GM19395 (cell line): ENCODE results near the gene COL6A3.
"Not testable (repeated sequence)": the region's sequence is repeated elsewhere in the genome, so short reads cannot be mapped to it uniquely, and the experiment has no call there.

Source experiments
- ATAC-seq: cut with Tn5 transposase; IDR thresholded peaks from one replicate; pipeline ENCODE4 v1.9.1; 2021; ENCODE audit warnings: mild to moderate bottlenecking, moderate library complexity; ENCODE audit not compliant: unreplicated experiment

Gene COL6A3

GRCh38 chr2:237390235-237390634 lies 23.7 kb downstream of the COL6A3 start:
- ATAC-seq = no peak

DNA sequence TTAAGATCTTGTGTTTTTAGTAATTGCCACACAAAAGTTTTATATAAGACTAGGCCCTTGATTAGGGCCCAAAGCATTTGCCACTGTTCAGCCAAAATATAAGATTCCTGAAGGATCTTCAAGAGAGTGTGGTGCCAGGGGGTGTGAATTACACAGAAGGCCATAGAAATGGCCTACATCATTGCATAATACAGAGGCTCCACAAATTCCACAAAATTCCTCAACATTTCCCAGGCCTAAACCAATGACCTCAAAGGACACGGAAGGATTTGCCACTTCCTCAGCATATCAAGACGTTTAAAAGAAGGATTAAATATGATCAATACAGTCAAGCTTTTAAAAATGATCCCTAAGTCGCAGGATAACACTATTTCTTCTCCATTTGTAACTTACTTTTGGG lies 24.1 kb downstream of the COL6A3 start:
- ATAC-seq = no peak

DNA sequence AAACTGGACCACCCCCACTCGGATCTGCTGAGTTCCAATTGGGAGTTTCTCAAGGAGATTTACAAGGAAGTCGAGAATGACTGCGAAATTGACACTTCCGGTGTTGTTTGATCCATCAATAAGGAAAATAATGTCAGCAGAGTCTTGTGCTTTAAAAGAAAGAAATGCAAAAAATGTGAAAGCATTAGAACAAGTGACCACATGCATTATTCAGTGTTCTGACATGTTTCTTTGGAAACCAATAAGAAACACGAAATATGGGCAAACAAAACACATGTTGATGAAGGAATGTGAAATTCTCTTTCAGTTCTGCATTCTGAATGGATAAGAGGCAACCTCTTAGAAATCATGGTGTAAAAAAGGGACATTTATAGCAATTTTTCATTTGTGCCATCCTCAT lies 25.9 kb downstream of the COL6A3 start:
- no peak for ATAC-seq

GRCh38 chr2:237384672-237385020 lies 29.3 kb downstream of the COL6A3 start:
- ATAC-seq = no peak

GRCh38 chr2:237383991-237384671 lies 29.8 kb downstream of the COL6A3 start:
- no peak for ATAC-seq

GRCh38 chr2:237380768-237381167 lies 33.2 kb downstream of the COL6A3 start:
- ATAC-seq = no peak

GRCh38 chr2:237379636-237380035 lies 34.3 kb downstream of the COL6A3 start:
- ATAC-seq = no peak

DNA sequence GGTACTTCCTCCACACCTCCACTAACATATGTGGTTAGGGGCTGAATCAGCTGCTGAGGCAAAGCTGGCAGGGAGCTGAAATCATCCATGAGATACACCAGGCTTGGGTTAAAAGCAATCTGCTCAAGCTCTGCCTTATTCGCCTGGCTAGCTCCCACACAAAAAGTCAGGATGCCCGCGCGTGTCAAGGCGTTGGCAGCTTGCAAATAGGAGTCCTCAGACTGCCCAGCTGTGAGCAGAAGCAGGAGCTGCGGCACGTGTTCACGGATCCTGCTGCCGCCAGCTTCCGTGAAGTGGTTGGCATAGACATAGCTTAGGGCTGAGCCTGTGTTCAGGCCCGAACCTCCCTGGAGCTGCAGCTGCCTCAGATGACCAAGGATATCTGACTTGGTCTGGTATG lies 35.3 kb downstream of the COL6A3 start:
- no peak for ATAC-seq

DNA sequence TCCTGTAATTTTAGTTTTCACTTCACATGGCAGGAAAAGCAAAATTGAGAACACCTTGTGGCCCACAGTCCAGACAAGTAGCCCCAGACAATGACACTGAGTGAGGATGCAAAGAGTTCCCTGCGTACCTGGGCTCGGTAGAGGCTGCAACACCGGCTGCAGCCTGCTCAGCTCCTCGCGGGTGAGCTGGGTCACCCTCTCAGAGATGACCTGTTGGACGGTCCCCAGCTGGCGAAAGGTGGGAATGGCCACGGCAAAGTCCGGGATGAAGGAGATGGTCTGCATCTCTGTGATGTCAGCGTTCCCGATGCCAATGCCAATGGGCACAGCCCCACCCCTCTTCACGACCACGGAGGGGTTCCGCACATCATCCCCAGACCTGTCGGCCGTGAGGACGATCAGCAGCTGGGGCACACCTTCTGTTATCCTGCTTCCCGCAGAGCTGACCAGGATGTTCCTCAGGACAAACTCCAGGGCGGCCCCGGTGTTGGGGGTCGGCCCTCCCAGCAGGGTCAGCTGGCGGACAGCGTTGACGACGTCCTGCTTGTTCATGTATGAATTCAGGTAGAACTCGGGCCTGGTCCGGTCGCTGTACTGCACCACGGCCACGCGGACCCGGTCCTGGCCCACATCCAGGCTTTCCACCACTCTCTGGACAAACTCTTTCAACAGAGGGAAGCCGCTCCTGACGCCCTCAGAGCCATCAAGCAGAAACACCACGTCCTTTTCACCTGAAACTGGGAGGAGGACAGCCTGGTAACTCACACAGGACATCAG lies 39.5 kb downstream of the COL6A3 start:
- no peak for ATAC-seq

- ATAC-seq = no peak
Observed at GRCh38 chr2:237371856-237372255, 42.1 kb downstream of the COL6A3 start.

DNA sequence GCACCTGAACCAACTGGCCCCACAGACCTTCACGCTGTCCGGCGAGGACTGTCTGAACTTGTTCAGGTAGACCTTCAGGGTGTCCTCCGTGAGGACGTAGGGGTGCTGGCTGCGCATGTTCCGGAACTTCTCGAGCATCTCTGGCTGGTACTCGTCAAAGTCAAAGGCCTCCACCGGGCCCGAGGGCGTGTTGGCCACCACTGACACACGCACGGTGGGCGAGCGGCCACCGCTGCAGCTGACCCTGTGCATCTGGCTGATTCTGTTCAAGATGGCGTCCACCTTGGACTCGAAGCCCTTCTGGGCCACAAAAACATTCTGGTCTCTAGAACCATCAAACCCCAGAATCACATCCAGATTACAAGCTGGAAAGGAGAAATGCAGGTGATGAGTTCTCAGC lies 48.3 kb downstream of the COL6A3 start:
- no peak for ATAC-seq

DNA sequence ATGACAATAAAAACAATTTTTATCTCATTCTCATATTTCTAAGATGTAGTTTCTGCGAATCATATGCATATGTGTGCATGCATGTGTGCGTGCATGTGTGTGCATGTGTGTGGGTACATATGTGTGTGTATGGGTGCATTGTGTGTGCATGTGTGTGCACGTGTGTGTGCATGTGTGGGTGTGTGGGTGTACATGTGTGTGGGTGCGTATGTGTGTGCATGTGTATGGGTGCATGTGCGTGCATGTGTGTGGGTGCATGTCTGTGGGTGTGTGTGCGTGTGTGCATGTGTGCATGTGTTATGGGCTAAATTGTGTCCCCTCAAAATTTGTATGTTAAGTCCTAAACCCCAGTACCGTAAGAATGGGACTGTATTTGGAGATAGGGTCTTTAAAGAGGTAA lies 49.3 kb downstream of the COL6A3 start:
- ATAC-seq = no peak

DNA sequence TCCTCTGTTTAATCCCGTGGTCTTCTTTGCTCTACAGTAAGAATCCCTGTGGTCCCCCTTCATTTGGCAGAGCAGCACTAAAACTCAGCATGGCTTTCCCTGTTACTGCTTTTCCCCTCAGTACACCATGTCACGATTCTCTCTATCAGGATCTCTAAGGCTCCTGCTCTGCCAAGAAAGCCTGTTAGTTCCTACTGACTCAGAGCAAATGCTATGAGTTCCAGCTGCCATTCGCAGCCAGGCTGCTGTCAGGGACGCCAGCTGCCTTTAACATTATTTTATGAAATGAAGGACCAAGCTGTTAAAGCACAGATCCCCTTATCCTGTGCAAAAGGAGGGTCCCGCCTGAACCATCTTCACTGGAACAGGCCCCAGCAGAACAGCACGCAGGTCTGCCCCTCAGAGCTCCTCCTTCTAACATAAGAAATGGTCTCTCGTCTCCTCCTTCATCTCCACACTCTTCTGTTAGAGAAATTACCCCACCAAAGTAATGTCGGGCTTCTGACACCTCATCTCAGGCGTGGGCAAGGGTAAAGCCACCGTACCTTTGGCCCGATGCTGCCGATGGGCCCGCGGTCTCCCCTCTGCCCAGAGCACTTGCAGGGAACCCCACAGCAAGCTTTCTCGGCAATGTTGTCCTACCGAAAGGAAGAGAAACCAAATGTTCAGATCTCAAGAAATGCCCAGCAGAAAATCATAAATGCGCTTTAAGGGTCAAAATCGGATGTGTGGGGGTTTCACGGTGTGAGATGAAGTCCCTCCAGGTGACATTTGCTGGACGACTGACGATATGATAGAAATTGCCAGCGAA lies 52.6 kb downstream of the COL6A3 start:
- ATAC-seq = no peak

GRCh38 chr2:237359894-237360780 lies 53.8 kb downstream of the COL6A3 start:
- no peak for ATAC-seq

DNA sequence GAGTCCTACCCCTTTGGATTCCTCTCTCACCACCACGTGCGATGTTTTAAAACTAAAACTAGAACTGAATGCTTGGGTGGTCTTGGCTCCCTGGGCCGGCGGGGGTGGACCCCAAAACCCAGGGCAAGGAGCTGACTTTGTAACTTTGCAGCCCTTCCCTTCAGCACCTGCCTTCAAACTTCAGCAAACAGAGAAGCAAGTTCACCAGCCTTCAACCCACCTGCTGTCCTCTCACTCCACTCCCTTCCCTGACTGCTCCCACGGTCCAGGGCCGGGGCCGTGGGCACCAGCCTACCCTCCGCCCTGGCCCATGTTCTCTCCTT lies 54.5 kb downstream of the COL6A3 start:
- ATAC-seq = no peak

DNA sequence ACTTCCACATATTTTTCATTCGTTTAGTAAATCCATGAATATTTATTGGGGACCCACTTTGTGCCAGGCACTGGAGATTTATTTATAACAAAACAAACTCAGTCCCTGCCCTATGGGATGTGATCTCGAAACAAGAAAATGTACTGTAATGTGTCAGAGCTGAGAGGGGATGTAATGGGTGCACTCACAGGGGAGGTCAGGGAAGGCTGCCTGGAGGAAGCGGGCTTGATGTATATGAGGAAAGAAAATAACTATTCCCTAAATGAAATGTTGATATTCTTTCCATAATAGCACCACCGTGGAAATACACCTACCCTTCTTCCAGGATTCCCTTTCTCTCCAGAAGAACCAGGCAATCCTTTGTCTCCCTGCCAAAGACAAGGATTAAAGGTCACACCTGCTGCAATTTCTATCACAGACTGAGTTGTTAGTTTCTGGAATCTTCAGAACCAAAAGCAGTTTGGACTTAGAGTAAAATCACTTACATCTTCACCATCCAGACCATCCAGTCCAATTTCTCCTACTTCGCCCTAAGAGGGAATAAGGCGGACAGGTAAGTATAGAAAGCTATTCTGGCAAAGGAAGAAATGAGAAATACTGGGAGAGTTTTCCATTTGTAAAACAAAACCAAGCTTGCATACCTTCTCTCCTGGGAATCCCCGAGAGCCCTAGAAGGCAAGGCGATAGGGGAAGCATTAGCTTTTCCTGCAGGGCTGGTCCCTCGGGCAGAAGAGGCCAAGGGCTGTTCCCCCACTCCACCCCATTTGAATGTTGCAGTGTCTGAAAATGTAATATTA lies 55.0 kb downstream of the COL6A3 start:
- no peak for ATAC-seq

- ATAC-seq = no peak
Observed at GRCh38 chr2:237355701-237356100, 58.3 kb downstream of the COL6A3 start.

DNA sequence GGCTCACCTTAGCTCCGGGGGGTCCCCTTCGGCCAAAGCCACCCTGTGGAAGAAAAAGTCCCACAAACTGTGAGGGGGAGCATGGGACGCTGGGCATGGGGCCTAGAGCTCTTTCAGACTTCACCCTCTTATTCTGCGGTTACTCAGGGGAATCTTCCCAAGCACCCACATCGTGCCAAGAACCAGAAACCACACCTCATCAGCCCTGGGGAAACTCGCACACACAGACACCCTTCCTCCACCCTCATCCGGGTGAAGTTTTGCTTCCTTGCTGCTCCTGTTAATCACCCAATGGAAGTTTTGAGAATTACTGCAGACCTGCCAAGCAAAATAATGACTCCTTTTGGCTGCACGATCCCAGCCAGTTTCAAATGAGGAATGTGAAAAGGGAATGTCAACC lies 59.1 kb downstream of the COL6A3 start:
- ATAC-seq = no peak

DNA sequence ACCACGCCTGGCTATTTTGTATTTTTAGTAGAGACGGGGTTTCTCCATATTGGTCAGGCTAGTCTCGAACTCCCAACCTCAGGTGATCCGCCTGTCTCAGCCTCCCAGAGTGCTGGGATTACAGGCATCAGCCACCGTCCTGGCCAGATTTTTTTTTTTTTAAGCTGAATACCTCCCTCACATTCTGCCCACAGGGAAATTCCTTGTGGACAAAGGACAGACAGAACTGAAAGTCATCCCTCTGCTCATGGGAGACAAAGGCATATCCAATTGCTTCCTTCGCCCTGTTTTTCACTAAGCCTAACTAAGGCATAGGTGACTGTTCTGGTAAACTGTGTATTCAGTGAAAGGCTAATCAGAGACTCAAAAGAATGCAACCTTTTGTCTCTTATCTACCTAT lies 59.8 kb downstream of the COL6A3 start:
- ATAC-seq = not testable (repeated sequence)

DNA sequence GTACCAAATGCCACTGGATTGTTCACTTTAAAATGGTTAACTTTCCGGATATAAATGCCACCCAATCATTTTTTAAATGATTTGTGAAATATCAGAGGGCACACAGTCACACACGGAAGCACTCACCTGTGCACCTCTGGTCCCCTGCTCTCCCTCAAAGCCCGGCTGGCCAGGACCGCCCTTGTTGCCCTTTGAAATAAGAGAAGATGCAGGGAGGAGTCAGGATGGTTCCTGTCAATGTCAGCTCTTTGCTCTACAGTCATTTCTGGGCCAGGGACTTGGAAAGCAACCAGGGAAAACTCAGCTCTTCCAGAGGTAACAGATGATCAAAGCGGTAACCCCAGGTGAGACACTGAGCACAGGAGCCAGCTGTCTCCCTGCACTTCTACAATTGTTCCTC lies 60.7 kb downstream of the COL6A3 start:
- ATAC-seq = no peak
